ENCODE data around the gene RNF152.

DNA sequence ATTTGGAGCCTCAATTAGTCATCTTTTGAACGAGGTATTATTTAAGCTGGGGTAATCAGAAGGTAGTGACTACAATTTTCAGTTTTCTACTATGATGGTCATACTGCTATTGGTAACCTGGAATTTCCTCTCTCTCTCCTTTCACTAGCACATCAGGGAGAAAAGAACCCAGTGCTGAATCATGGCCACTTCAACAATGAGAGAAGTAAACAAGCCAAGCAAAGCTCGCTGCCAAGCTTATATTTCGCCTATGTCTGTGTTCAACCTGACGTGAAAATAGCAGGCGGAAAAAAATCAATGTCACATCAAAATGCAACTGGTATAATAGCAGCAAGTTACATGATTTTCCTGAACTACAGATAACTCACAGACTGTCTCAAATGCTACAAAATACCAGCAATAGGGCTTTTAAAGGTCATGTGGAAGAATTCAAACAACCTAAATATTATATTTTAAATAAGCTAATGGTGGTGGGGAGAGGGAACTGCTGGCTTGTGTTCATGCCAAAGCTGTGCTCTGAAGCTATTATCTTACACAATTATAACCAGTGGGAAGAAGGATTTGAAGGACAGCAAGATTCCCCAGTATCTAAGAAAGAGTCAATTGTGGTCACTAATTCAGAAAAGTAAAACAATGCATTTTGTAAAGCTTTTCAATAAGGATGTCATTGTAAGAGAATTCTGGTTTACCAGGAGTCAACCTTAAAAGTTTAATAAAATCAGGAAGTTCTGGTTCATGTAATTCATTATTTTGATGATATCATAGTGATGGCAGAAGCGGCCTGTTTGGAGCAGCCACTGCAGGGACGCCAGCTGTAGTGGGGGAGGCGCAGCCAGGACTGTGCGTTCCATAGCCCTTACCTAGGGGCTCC is 38.0 kb downstream of the RNF152 start:
- no peak for TF ChIP-seq MEF2A (IDR thresholded peaks at IDR 0.05; ENCODE audit: borderline replicate concordance, low read depth)
- peak; percentile 53; the same call in 1 of the 2 replicates for TF ChIP-seq POLR2AphosphoS5 (IDR thresholded peaks at IDR 0.05; ENCODE audit: low read depth, low read length)
- no peak for TF ChIP-seq NRF1 (IDR thresholded peaks at IDR 0.05; ENCODE audit: low read depth, low read length)
- peak; percentile 92 for TF ChIP-seq TCF12 (IDR thresholded peaks at IDR 0.05)
- TF ChIP-seq, protein P1, sequence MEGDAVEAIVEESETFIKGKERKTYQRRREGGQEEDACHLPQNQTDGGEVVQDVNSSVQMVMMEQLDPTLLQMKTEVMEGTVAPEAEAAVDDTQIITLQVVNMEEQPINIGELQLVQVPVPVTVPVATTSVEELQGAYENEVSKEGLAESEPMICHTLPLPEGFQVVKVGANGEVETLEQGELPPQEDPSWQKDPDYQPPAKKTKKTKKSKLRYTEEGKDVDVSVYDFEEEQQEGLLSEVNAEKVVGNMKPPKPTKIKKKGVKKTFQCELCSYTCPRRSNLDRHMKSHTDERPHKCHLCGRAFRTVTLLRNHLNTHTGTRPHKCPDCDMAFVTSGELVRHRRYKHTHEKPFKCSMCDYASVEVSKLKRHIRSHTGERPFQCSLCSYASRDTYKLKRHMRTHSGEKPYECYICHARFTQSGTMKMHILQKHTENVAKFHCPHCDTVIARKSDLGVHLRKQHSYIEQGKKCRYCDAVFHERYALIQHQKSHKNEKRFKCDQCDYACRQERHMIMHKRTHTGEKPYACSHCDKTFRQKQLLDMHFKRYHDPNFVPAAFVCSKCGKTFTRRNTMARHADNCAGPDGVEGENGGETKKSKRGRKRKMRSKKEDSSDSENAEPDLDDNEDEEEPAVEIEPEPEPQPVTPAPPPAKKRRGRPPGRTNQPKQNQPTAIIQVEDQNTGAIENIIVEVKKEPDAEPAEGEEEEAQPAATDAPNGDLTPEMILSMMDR (IDR thresholded peaks at IDR 0.05) = no peak
- TF ChIP-seq EZH2phosphoT487 (IDR thresholded peaks at IDR 0.05; ENCODE audit: borderline replicate concordance, low read depth) = no peak
- TF ChIP-seq, protein P2, sequence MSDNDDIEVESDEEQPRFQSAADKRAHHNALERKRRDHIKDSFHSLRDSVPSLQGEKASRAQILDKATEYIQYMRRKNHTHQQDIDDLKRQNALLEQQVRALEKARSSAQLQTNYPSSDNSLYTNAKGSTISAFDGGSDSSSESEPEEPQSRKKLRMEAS (IDR thresholded peaks at IDR 0.05; ENCODE audit: low read depth) = 0 out of 2 replicates have a peak, but pooled peaks have one; percentile 20
- TF ChIP-seq GABPA (IDR thresholded peaks at IDR 0.05; ENCODE audit: low read depth) = no peak
